Measurements from ENCODE around the gene KRT31.
"Not testable (repeated sequence)": the region's sequence is repeated elsewhere in the genome, so short reads cannot be mapped to it uniquely, and the experiment has no call there.

Gene KRT31

DNA sequence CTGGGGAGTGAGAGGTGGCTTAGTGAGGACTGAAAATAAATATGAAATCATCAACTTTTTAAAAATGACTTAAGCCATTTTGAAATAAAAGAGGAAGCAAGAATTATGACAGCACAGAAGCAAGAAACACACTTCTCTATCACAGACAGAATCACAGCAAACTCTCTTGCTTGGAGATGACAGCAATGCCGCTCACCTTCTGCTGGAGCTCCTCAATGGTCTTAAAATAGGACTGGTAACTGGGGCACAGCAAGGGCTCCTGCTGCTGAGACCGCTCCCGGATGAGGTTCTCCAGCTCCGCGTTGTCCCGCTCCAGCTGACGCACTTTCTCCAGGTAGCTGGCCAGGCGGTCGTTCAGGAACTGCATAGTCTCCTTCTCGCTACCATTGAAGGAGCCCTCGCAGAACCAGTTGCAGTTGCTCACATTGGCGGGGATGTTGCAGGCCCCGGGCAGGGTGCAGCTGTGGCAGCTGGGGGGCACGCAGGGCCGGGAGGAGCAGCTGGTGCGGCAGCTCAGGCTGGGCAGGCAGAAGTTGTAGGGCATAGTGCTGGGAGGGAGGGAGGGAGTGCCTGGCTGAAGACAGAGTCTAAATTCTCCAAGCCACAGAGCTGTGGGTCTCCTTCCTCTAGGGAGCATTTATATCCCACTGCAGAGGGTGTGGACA lies at the start of gene KRT31:
TSS of gene KRT31 (minus strand) at position 613 of the 665 bp plus-strand sequence. CDS start at position 544, 69 bp downstream.
- no peak for DNase-seq

DNA sequence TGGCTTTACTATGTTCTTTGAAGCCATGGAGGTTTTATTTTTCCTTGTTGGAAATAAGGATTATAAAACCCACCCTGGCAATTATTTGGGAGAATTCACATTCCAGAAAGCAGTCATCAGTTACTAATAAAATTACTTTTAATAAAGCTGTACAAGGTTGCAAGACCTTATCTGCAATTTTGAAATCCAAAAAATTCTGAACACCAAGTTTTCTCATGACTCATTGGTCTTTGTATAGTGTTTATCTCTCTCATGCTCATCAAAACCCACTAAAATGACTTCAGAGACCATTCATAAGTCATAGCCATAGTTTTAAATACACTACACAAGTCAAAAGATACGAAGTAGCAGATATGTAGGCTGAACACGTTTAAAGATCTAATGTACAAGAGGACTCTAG lies 49.4 kb upstream of the KRT31 start:
- DNase-seq = no peak

DNA sequence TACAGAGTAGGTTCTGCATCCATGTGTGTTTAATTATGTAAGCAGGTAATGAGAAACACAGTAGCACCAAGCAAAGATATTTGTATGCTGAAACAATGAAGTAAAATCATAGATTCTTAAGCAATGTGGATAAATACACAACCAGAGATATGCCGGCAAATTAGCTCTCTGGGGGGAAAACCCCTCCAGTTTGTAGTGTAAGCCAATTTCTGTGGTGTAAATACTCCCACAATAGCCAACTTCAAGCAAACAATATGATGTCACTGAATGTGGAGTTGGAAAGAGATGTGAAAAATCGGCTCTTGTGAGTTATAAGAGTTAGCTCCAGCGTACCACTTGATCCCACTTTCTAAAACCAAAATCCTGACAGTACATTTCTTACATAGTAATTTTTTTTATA lies 47.2 kb upstream of the KRT31 start:
- DNase-seq = no peak

DNA sequence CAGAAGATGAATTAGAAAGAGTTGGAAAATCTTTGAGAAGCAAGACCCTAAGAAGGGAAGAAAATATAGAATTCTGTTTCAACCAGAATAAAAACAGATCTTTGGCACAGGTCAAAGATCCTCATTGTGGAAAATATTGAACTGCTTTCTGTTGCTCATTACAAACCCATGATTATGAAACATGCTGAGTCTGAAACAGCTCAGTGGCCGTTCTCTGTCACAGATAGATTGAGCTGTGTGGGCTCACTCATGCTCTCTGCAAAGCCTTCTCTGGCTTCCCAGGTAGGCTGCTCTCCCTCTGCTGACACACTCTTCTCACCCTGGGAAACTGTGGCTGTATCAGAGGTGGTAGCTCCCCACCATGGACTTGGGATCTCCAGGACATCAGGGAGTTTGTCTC lies 46.8 kb upstream of the KRT31 start:
- no peak for DNase-seq

DNA sequence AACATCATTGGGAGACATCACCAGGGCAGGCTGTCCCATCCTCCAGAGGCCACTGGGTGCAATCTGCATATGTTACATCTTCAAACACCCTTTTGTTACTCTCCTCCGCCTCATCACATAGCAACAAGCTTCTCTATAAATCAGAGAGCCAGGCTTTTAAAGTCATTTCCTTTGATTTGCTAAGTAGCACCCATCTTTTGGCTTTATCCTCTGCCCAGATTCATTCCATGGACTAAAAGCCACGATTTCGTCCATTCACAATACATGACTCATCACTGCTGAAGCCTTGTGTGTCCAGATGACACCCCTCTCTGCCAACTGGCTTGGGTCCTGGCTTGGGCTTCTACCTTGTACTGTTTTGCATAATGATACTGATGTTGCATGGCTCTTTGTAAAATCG lies 45.3 kb upstream of the KRT31 start:
- no peak for DNase-seq

DNA sequence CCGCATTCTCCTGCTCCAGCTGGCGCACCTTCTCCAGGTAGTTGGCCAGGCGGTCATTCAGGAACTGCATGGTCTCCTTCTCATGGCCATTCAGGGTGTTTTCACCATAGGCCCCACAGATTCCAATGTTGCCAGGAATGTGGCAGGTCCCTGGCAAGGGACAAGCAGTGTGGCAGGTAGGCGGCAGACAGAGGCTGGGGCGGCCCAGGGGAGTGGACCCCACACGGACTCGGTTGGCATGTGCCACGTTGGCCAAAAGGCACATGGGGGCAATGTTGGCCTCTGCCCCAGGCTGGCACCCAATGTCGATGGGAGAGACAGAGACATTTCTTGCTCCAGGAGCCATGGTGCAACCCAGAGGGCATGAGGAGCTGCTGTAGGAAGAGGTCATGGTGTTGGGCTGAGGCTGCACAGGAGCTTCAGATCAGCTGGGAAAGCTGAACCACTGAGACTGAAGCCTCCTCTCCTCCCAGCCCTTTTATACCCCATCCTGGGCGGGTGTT lies 43.2 kb upstream of the KRT31 start, which contains the start of gene KRT38:
TSS of gene KRT38 (minus strand) at position 453 of the 503 bp plus-strand sequence. CDS start at position 391, 62 bp downstream.
- no peak for DNase-seq

DNA sequence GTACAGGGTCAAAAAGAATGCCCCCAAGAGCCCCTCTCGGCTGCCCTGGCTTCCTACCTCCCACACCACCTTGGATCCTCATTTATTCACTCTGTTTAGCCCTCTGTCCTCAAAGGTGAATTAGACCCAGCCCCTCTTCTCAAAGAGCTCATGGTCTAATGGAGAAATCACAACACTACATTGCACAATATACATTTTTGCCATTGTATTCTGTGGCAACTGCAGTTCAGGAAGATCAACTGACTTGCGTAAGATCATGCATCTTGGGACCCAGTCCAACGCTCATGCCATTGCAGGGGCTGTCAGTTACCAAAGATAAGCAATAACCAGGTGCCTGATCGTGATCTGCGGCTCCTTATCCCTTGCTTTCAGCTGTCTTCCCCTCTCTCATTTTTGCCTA lies 42.0 kb upstream of the KRT31 start:
- no peak for DNase-seq

GRCh38 chr17:41437769-41438168 lies 40.4 kb upstream of the KRT31 start:
- DNase-seq = no peak

DNA sequence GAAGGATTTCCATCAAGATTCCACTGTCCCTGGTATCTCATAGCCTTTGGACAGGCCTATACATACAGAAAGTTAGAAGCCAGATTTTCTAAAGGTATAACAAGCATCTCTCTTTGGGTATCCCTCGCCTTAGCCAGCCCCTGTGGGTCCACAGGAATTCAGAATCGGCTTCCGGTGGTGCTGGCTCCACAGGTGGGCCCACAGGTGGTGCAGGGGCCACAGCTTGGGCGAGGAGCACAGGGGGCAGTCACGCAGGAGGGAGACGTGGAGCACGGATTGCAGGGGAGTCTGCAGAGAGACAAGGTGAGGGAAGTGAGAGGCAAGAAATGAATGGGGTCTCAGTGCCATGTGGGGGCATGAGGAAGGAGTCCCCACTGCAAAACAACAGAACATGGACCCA lies 39.8 kb upstream of the KRT31 start:
- DNase-seq = no peak

DNA sequence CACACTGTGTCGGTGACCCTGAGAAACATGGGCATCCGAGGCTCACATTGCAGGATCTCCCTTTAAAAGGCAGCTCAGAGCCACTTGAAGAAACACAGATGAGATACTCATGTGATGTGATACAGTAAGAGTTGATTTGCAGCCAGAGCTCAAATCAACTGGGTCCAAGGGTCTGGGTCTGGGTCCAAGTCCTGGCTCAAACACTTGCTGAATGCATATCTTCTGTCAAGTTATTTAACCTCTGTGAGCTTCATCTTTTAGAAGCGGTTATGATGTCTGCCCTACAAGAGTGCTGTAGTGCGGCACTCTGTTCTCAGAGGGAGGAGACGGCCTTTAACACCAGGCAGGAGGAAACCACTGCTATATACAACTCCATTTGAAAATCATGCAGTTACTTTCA lies 37.0 kb upstream of the KRT31 start:
- no peak for DNase-seq

GRCh38 chr17:41434005-41434404 lies 36.6 kb upstream of the KRT31 start:
- no peak for DNase-seq

- DNase-seq = no peak
Measured at GRCh38 chr17:41433586-41433985, 36.2 kb upstream of the KRT31 start.

GRCh38 chr17:41430376-41430775 lies 33.0 kb upstream of the KRT31 start:
- not testable (repeated sequence) for DNase-seq

GRCh38 chr17:41429667-41430066 lies 32.3 kb upstream of the KRT31 start:
- DNase-seq = no peak

GRCh38 chr17:41428591-41429291 lies 31.3 kb upstream of the KRT31 start:
- no peak for DNase-seq

GRCh38 chr17:41424111-41424635 lies 26.8 kb upstream of the KRT31 start, which contains the start of gene KRT37:
KRT37 (minus strand) TSS chr17:41424585; CDS start chr17:41424523, 62 bp downstream.
- DNase-seq = no peak

DNA sequence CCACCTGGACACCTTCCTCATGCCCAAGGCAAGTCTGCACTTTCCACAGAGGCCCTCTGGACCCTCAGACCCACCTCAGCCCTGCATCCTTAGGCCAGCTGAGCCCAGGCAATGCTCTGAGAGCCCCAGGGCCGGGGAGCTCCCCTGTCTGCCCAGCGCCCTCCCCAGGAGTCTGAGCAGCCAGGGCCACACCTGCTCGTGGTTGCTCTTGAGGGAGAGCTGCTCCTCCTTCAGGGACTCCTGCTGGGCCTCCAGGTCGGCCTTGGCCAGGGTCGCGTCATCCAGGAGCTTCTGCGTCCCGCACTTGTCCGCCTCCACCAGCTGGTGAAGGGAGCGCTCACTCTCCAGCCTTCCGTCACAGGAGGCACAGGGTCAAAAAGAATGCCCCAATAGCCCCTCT lies 25.2 kb upstream of the KRT31 start:
- not testable (repeated sequence) for DNase-seq

DNA sequence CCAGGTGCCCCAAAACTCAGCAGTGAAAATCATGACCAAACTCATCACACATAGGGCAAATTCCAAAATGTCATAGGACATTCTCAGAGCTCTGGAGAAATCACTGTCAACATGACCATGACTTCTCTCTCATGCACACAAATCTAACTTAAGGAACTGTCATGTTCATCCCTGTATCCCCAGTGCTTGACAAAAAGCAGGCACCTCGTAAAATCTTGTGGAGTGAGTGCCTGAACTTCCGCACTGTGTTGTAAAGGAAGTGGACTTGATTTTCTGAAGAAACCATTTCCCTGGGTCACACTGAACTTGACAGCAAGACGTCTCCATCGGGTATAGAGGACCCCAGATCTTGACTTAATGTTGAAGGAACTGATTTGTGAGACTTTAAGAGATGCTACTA lies 24.2 kb upstream of the KRT31 start:
- DNase-seq = no peak

GRCh38 chr17:41421116-41421515 lies 23.7 kb upstream of the KRT31 start:
- DNase-seq = no peak

- no peak for DNase-seq
Measured at GRCh38 chr17:41420134-41420533, 22.7 kb upstream of the KRT31 start.

GRCh38 chr17:41419716-41420115 lies 22.3 kb upstream of the KRT31 start:
- DNase-seq = no peak

GRCh38 chr17:41418116-41418860 lies 20.9 kb upstream of the KRT31 start:
- DNase-seq = no peak

DNA sequence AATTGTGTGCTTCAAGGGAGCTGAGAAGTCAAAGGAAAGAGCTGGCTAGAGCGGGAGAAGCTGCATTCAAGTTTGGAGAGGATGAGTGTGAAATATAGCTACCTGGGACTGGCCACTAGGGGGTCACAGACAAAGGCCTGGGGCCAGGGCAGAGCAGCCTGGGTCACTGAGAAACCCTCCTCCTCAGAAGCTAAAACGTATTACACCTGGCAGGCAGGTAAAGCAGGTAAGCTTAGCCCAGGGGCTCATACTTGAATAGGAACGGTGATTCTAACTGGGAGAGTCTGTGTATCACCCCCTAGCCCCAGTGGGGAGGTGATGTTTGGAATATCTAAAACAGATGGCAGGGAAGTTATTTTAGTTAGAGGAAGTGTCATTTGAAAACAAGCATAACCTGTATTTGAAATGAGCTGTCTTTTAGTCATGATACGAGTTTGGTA lies 20.2 kb upstream of the KRT31 start:
- no peak for DNase-seq

Measured in NCI-H1417 treated with DMSO at 0.1 percent for 48 hours (cell line).